Keratinocyte (primary cell): ENCODE measurements around the gene PALD1. TPM values are rescaled to one million over a fixed set of nuclear protein-coding genes. Genes with fewer than 3 reads are reported as not detected.

Experiments
- DNase-seq: peaks from one replicate; pipeline ENCODE4 v3.0.0-alpha.2; 2011; ENCODE audit warnings: low read depth, missing footprints, low spot score
- FAIRE-seq: peaks from 2 replicates; lab custom pipeline; 2011; peaks lifted over from hg19 to GRCh38; lab: Jason Lieb, UNC
- H2AFZ ChIP-seq: 2 replicates; pipeline ENCODE4 v1.6.0; 2012; ENCODE audit warnings: low read length, control low read depth, inconsistent platforms; ENCODE audit not compliant: control insufficient read depth
- H3K27ac ChIP-seq: 2 replicates; pipeline ENCODE4 v1.5.1; 2011; ENCODE audit warnings: low read length; ENCODE audit not compliant: control insufficient read depth, insufficient read depth
- H3K27me3 ChIP-seq: 3 replicates; pipeline ENCODE4 v1.6.0; 2011; ENCODE audit warnings: low read length; ENCODE audit not compliant: control insufficient read depth, insufficient read depth; ENCODE audit errors: extremely low read depth
- H3K36me3 ChIP-seq, 2 experiments: 2 replicates in 1 of 2; 3 replicates in 1 of 2; pipeline ENCODE4 v1.5.1; 2011; ENCODE audit warnings: low read length in 2 of 2, mild to moderate bottlenecking in 1 of 2; ENCODE audit not compliant: control insufficient read depth in 2 of 2, insufficient read depth in 2 of 2; ENCODE audit errors: extremely low read depth in 1 of 2
- H3K4me1 ChIP-seq: 3 replicates; pipeline ENCODE4 v1.5.1; 2011; ENCODE audit warnings: low read length; ENCODE audit not compliant: control insufficient read depth, insufficient read depth; ENCODE audit errors: extremely low read depth
- H3K4me2 ChIP-seq: 3 replicates; pipeline ENCODE4 v1.6.0; 2011; ENCODE audit warnings: low read depth, low read length; ENCODE audit not compliant: control insufficient read depth, insufficient read depth; ENCODE audit errors: extremely low read depth
- H3K4me3 ChIP-seq, 3 experiments: fragments of 200-600 bp in 1 of 3; sonication (generic) in 1 of 3; 2 replicates in 2 of 3; 3 replicates in 1 of 3; pipeline ENCODE4 v1.5.1; 2011 to 2016; ENCODE audit warnings: low read length in 3 of 3, mild to moderate bottlenecking in 3 of 3, control low read depth in 2 of 3, inconsistent platforms in 1 of 3, low read depth in 1 of 3, mixed read lengths in 1 of 3, mixed run types in 1 of 3, moderate library complexity in 1 of 3; ENCODE audit not compliant: control insufficient read depth in 2 of 3, insufficient read depth in 2 of 3; ENCODE audit errors: extremely low read depth in 1 of 3
- H3K79me2 ChIP-seq: 2 replicates; pipeline ENCODE4 v1.6.0; 2012; ENCODE audit warnings: low read length; ENCODE audit not compliant: control insufficient read depth, insufficient read depth
- H3K9ac ChIP-seq: 3 replicates; pipeline ENCODE4 v1.6.0; 2011; ENCODE audit warnings: low read length; ENCODE audit not compliant: control insufficient read depth, insufficient read depth; ENCODE audit errors: extremely low read depth
- H3K9me1 ChIP-seq: 3 replicates; pipeline ENCODE4 v1.6.0; 2011; ENCODE audit warnings: low read length; ENCODE audit not compliant: control insufficient read depth, insufficient read depth; ENCODE audit errors: extremely low read depth
- H3K9me3 ChIP-seq: 2 replicates; pipeline ENCODE4 v1.5.1; 2012; ENCODE audit warnings: low read depth, low read length; ENCODE audit not compliant: control insufficient read depth
- H4K20me1 ChIP-seq: 3 replicates; pipeline ENCODE4 v1.6.0; 2011; ENCODE audit warnings: low read length; ENCODE audit not compliant: control insufficient read depth, insufficient read depth; ENCODE audit errors: extremely low read depth
- CTCF ChIP-seq, 3 experiments: IDR thresholded peaks in 1 of 3; conservative IDR thresholded peaks in 1 of 3; optimal IDR thresholded peaks in 1 of 3; 2 replicates in 2 of 3; 3 replicates in 1 of 3; pipeline versions ENCODE3 to v1.5.1; 2011; ENCODE audit warnings: low read length in 3 of 3, mild to moderate bottlenecking in 3 of 3, moderate library complexity in 2 of 3, control low read depth in 1 of 3, inconsistent platforms in 1 of 3; ENCODE audit not compliant: insufficient read depth in 2 of 3; ENCODE audit errors: extremely low read depth in 1 of 3
- EZH2 ChIP-seq: IDR thresholded peaks from one replicate; pipeline ENCODE4 v1.6.1; 2012; ENCODE audit warnings: inconsistent platforms, mild to moderate bottlenecking, low read length, moderate library complexity
- dilution Hi-C: fragments of 300-500 bp; cut with MboI; formaldehyde crosslinking; loops from one replicate; pipeline ENCODE4 v1.7.0; 2020; ENCODE audit warnings: low sequenced_read_pairs; ENCODE audit not compliant: extremely low pct_ligation_motif_present
- polyA plus RNA-seq, 5 experiments: library from polyadenylated mRNA; depleted of rRNA in 3 of 5; stranded (reverse) in 3 of 5; stranded (forward) in 1 of 5; unstranded in 1 of 5; fragments of >200 nt; gene quantifications; 1 replicate in 1 of 5; 2 replicates in 3 of 5; 3 replicates in 1 of 5; pipeline versions ENCODE4 v1.2.1 to v1.2.3, GENCODE V29; 2011 to 2012; ENCODE audit warnings: missing spikeins in 2 of 5, low read depth in 1 of 5, low replicate concordance in 1 of 5

The PALD1 gene
- polyA plus RNA-seq, 1 donor (not counting 4 experiments of a cell fraction or from before 2014, with no cell fraction given), result 0.83 TPM

DNA sequence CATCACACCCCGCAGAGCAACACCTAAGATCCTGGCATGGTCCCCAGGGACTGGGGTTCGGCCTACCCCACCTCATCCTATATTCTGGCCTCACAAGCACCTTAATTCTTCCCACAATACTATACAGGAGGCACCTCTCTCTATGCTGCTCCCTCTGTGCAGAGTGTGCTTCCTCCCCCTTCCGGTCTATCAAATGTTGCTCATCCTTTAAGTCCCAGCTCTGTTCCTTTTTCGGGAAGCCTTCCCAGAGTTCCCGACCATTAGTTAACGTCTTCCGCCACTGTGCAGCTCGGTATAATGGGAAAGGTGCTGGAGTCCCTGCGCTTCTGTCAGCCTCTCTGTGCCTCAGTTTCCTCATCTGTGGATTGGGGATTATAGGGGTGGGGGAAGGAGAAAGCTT is 21.8 kb downstream of the PALD1 start:
- no peak overlapping the region for H3K4me3 ChIP-seq
- no peaks in the 10 kb centered on the region for H3K9me3 ChIP-seq
- DNase-seq (no peak), FAIRE-seq (no peak)
- H3K27ac ChIP-seq, result no peak overlapping the region
- H3K27me3 ChIP-seq, result no peaks in the 10 kb centered on the region
- no peak overlapping the region for H3K9ac ChIP-seq
- H3K9me1 ChIP-seq, result no peaks in the 10 kb centered on the region
- no peak overlapping the region for H2AFZ ChIP-seq
- H3K4me2 ChIP-seq, result no peak overlapping the region
- no peaks in the 10 kb centered on the region for H3K79me2 ChIP-seq
- TF ChIP-seq EZH2 (no peak), CTCF (optimal IDR thresholded peaks at IDR 0.05 in 1 of 3, IDR thresholded peaks at IDR 0.05 in 1 of 3, conservative IDR thresholded peaks at IDR 0.05 in 1 of 3; ENCODE audit: extremely low read depth in 1 of 3, insufficient read depth in 2 of 3, low read length in 3 of 3) (no peak)
- H4K20me1 ChIP-seq, result no peaks in the 10 kb centered on the region
- H3K36me3 ChIP-seq, result no peaks in the 10 kb centered on the region
- no peaks in the 10 kb centered on the region for H3K4me1 ChIP-seq
- dilution Hi-C loops, result no loop called here

DNA sequence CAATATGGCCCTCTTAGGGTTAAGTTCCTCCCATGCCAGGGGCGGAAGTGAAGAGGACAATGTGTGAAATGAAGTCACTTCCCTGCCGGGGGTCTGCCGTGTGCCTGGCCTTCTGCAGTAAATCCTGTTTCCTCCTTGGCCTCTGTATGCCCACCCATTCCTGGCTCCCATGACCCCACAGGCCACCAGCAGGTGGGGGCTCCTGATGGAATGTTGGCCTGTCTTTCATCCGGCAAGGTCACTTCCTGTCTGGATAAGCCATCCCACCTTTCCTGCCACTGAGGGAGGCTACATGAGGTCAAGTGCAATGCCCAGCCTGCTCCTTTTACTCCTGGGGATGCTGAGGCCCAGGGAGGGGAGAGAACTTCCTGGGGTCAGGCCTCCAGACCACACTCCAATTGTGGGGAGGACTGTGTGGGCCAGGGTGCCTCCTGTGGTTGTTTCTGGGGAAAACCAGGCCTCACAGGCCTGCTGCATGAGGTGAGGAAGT is 22.3 kb downstream of the PALD1 start:
- H3K4me1 ChIP-seq, result no peaks in the 10 kb centered on the region
- dilution Hi-C loops, result no loop called here
- no peak overlapping the region for H3K4me2 ChIP-seq
- no peaks in the 10 kb centered on the region for H3K27me3 ChIP-seq
- H3K4me3 ChIP-seq, result no peak overlapping the region
- H4K20me1 ChIP-seq, result no peaks in the 10 kb centered on the region
- H3K36me3 ChIP-seq, result no peaks in the 10 kb centered on the region
- H3K79me2 ChIP-seq, result no peaks in the 10 kb centered on the region
- no peaks in the 10 kb centered on the region for H3K9me1 ChIP-seq
- H3K9me3 ChIP-seq, result no peaks in the 10 kb centered on the region
- FAIRE-seq, result no peak
- H2AFZ ChIP-seq, result no peak overlapping the region
- no peak overlapping the region for H3K9ac ChIP-seq
- no peak overlapping the region for H3K27ac ChIP-seq
- no peak for TF ChIP-seq CTCF (optimal IDR thresholded peaks at IDR 0.05 in 1 of 3, IDR thresholded peaks at IDR 0.05 in 1 of 3, conservative IDR thresholded peaks at IDR 0.05 in 1 of 3; ENCODE audit: extremely low read depth in 1 of 3, insufficient read depth in 2 of 3, low read length in 3 of 3)
- TF ChIP-seq EZH2, result no peak
- DNase-seq, result no peak
